ENCODE measurements around the gene MBOAT1.

DNA sequence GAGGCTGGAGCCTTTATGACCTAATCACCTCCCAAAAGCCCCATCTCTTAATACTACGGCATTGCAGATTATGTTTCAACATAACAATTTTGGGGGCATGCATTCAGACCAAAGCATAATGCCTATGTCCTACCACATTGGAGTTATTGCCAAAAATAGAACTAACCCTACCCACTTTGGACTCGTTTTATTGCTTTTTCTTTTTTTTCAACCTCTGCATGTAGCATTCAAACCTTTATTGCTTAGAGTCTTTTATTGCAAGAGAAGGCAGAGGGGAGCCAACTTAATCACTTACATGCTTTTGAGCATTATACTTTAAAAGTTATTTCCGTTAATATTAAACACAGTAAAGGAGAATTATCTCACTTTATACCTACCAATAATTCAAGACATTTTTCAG is 8.1 kb upstream of the MBOAT1 start:
- TF ChIP-seq, protein P1, sequence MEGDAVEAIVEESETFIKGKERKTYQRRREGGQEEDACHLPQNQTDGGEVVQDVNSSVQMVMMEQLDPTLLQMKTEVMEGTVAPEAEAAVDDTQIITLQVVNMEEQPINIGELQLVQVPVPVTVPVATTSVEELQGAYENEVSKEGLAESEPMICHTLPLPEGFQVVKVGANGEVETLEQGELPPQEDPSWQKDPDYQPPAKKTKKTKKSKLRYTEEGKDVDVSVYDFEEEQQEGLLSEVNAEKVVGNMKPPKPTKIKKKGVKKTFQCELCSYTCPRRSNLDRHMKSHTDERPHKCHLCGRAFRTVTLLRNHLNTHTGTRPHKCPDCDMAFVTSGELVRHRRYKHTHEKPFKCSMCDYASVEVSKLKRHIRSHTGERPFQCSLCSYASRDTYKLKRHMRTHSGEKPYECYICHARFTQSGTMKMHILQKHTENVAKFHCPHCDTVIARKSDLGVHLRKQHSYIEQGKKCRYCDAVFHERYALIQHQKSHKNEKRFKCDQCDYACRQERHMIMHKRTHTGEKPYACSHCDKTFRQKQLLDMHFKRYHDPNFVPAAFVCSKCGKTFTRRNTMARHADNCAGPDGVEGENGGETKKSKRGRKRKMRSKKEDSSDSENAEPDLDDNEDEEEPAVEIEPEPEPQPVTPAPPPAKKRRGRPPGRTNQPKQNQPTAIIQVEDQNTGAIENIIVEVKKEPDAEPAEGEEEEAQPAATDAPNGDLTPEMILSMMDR (IDR thresholded peaks at IDR 0.05): no peak
- TF ChIP-seq POLR2A (IDR thresholded peaks at IDR 0.05): no peak
